Heart left ventricle (tissue), 13 donors: ENCODE data around the gene SMC6.

ENCODE experiments used
- POLR2A ChIP-seq, 2 donors: fragments of 450-650 bp; IDR thresholded peaks; one replicate each; pipeline ENCODE4 v1.6.1; 2017; ENCODE audit warnings: antibody characterized with exemption in 2 of 2, mild to moderate bottlenecking in 2 of 2, moderate library complexity in 2 of 2
- TF ChIP-seq, protein P1 (sequence below), 12 donors: fragments of 200-600 bp; sonication (generic) in 4 of 12; IDR thresholded peaks; one replicate each; pipeline versions ENCODE4 v1.5.0 to v1.8.0; 2018 to 2022; ENCODE audit warnings: antibody characterized with exemption in 12 of 12, mild to moderate bottlenecking in 5 of 12
- donor health status: ischemic (EF 13 %, LVEDD 7.1; RV severe dilation, severe dysfunction).
- donor health status: DM: no; HTN: yes; CAD: no.
- donor health status: DM: no; HTN: no; CAD: no.
- donor health status: ischemic (EF 25% LVEDD 6.9; RV normal size, moderate dysfunction).
- donor health status: ischemic (EF 25% LVEDD 5.7; RV mildly dilated, moderate dysfunction).
- donor health status: ischemic (EF 35%, LVEDD 5.7; RV mildly dilated, moderate dysfunction).
- donor health status: nonischemic (EF 11% LVEDD 7.7; RV severe dilation, severe dysfunction).
- donor health status: DM: yes; HTN: yes; CAD: no.
- donor health status: PGD.
- donor health status: ischemic (EF 29% LVEDD 5.4; RV normal size, mild dysfunction).
- donor health status: nonischemic (EF 23%, LVEDD 6.1; RV moderate dilation, normal function).

DNA sequence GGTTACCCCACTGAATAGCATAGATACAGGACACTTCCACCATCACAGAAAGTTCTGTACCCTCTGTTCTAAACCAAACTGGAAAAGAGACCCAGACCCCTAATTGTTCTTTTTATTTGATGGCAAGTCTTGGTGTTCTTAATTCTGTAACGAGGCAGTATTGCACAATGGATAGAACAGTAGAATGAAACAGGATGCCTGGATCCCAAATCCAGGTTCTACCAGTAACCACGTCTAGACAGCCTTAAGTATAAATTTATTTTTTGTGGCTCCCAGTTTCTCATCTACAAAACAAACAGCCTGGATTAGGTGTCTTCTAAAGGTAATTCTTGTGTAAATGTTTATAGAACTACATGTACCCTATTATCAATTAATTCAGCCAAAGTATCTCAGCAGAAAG is 23.7 kb downstream of the SMC6 start:
- TF ChIP-seq, protein P1, sequence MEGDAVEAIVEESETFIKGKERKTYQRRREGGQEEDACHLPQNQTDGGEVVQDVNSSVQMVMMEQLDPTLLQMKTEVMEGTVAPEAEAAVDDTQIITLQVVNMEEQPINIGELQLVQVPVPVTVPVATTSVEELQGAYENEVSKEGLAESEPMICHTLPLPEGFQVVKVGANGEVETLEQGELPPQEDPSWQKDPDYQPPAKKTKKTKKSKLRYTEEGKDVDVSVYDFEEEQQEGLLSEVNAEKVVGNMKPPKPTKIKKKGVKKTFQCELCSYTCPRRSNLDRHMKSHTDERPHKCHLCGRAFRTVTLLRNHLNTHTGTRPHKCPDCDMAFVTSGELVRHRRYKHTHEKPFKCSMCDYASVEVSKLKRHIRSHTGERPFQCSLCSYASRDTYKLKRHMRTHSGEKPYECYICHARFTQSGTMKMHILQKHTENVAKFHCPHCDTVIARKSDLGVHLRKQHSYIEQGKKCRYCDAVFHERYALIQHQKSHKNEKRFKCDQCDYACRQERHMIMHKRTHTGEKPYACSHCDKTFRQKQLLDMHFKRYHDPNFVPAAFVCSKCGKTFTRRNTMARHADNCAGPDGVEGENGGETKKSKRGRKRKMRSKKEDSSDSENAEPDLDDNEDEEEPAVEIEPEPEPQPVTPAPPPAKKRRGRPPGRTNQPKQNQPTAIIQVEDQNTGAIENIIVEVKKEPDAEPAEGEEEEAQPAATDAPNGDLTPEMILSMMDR (IDR thresholded peaks at IDR 0.05), result no peak
- no peak for TF ChIP-seq POLR2A (IDR thresholded peaks at IDR 0.05)
